Small intestine (tissue), 7 donors: ENCODE data around the gene ADORA2A. TPM values are rescaled to one million over a fixed set of nuclear protein-coding genes. Genes with fewer than 3 reads are reported as not detected.
A peak's percentile ranks its signal among the peaks of the same experiment; 100 is the strongest.

ENCODE experiments used
- DNase-seq, 2 donors: peaks; one replicate each; pipeline versions ENCODE4 v3.0.0 to v3.0.0-alpha.2; 2013
- FAIRE-seq: peaks from 2 replicates; lab custom pipeline; 2012; peaks lifted over from hg19 to GRCh38; lab: Jason Lieb, UNC
- H3K27ac ChIP-seq, 3 donors: one replicate each; pipeline ENCODE4 v1.5.1; 2013; ENCODE audit warnings: low read length in 2 of 3, mild to moderate bottlenecking in 2 of 3, control low read depth in 1 of 3, inconsistent platforms in 1 of 3, low read depth in 1 of 3, moderate library complexity in 1 of 3
- H3K27me3 ChIP-seq, 3 donors: one replicate each; pipeline ENCODE4 v1.6.1; 2013; ENCODE audit warnings: low read length in 3 of 3, inconsistent platforms in 1 of 3; ENCODE audit not compliant: control insufficient read depth in 3 of 3, insufficient read depth in 3 of 3
- H3K36me3 ChIP-seq, 3 donors: one replicate each; pipeline ENCODE4 v1.6.1; 2013; ENCODE audit warnings: low read length in 3 of 3, inconsistent platforms in 1 of 3, low read depth in 1 of 3, mild to moderate bottlenecking in 1 of 3, moderate library complexity in 1 of 3; ENCODE audit not compliant: control insufficient read depth in 3 of 3, insufficient read depth in 2 of 3
- H3K4me1 ChIP-seq, 3 donors: one replicate each; pipeline ENCODE4 v1.6.1; 2013; ENCODE audit warnings: low read length in 2 of 3, inconsistent platforms in 1 of 3, low read depth in 1 of 3, mild to moderate bottlenecking in 1 of 3, moderate library complexity in 1 of 3; ENCODE audit not compliant: control insufficient read depth in 3 of 3, insufficient read depth in 2 of 3
- H3K4me3 ChIP-seq, 3 donors: one replicate each; pipeline ENCODE4 v1.5.1; 2013; ENCODE audit warnings: low read length in 3 of 3, control low read depth in 1 of 3, inconsistent platforms in 1 of 3, low read depth in 1 of 3, mild to moderate bottlenecking in 1 of 3, moderate library complexity in 1 of 3
- H3K9me3 ChIP-seq, 2 donors: one replicate each; pipeline ENCODE4 v1.6.1; 2013; ENCODE audit warnings: low read depth in 1 of 2, low read length in 1 of 2; ENCODE audit not compliant: control insufficient read depth in 2 of 2, insufficient read depth in 1 of 2
- WGBS, 3 donors: extraction: QIAGEN DNeasy Blood & Tissue Kit; methylation state at CpG; one replicate each; pipeline ENCODE4 v1.1.7; 2013; 5-methylcytosine and 5-hydroxymethylcytosine counted together
- polyA plus RNA-seq, 4 donors: library from polyadenylated mRNA; stranded (reverse) in 3 of 4; unstranded in 1 of 4; fragments of 200-250 nt in 3 of 4; fragments of 120-200 nt in 1 of 4; gene quantifications; one replicate each; pipeline versions ENCODE4 v1.2.1 to v1.2.3, GENCODE V29; 2013
- donor health status: healthy with polysubstance abuse.
- donor health status: control.
- donor health status: control.
- donor health status: Bipolar disorder and iron deficiency.
- donor health status: healthy.

ADORA2A gene
- polyA plus RNA-seq, 4 donors = 0.67 to 9.0 (median 2.5) TPM

- no peak for FAIRE-seq
- DNase-seq = no peak
- H3K4me1 ChIP-seq = peaks cover 0 to 7% (median 0%) of the 10 kb centered on the region in 3 donors
- H3K9me3 ChIP-seq = no peaks in the 10 kb centered on the region
- H3K4me3 ChIP-seq = no peak overlapping the region
- H3K27ac ChIP-seq = no peak overlapping the region
- peaks cover 4 to 56% (median 7%) of the 10 kb centered on the region in 3 donors for H3K36me3 ChIP-seq
- 88 to 90% (median 89%) methylated on average over 13 to 16 of the region's 16 CpGs for whole genome bisulfite sequencing, 3 donors
- H3K27me3 ChIP-seq = peaks cover 0 to 4% (median 0%) of the 10 kb centered on the region in 3 donors
Observed at GRCh38 chr22:24417901-24418641, 9.3 kb upstream of the ADORA2A start.

DNA sequence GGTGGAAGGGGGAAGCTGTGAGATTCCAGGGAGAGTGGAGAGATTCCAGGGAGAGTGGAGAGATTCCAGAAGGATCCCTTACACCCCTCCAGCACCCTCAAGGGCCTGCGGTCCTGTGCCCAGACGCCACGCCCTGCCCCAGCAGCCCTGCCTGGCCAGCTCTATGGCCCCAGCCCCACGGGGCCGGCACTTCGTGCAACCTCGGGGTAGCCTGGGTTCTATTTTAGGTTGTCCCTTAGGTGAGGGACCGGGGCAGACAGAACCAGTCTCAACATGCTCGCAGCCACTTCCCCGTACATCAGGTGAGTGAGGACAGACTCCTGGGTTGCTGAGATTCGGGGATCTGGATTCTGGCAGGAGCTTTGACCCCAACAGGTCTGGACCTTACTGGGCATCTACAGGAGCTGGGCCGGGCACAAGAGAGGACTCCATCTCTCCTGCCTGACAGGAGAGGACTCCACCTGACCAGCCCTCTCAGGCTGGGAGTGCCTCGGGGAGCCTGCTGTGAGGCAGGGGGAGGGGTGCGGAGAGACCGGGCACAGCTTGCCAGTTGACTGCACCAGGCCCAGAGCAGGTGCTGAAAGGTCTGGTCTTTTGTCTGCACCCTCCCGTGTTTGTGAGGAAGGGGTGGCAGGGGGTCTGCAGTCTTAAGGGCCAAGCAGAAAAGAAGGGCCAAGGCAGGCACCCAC lies 8.5 kb upstream of the ADORA2A start:
- 61 to 77% (median 70%) methylated on average over 16 of the region's 16 CpGs for WGBS, 3 donors
- Histone ChIP-seq H3K27me3 (peaks cover 0 to 4% (median 0%) of the 10 kb centered on the region in 3 donors), H3K4me3 (no peak overlapping the region), H3K36me3 (peaks cover 4 to 48% (median 7%) of the 10 kb centered on the region in 3 donors), H3K9me3 (no peaks in the 10 kb centered on the region), H3K4me1 (peaks cover 0 to 7% (median 3%) of the 10 kb centered on the region in 3 donors), H3K27ac (no peak overlapping the region)
- DNase-seq = no peak
- FAIRE-seq = no peak

DNA sequence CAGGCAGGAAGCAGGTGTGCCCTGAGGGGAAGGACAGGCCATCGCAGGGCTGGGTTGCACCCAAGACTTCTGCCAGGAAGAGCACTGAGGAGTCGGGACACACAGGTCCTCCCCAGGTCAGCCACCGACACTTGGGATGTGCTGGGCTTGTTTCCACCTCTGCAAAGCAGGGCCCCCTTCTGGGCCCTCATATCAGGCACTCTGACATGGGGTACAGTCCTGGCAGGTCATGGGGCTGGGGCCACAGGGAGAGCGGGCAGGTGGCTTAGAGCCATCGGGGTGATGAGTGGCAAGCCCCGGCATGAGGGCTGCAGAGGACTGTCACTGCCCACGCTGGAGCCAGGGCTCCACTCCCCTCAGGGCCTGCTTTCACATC lies 7.9 kb upstream of the ADORA2A start:
- DNase-seq = no peak

GRCh38 chr22:24420072-24420976 lies 7.1 kb upstream of the ADORA2A start:
- Histone ChIP-seq H3K4me3 (no peak overlapping the region), H3K36me3 (peaks cover 0 to 35% (median 0%) of the 10 kb centered on the region in 3 donors), H3K4me1 (peaks cover 2 to 14% (median 5%) of the 10 kb centered on the region in 3 donors), H3K9me3 (no peaks in the 10 kb centered on the region), H3K27me3 (peaks cover 0 to 10% (median 4%) of the 10 kb centered on the region in 3 donors), H3K27ac (no peak overlapping the region)
- DNase-seq (no peak), FAIRE-seq (no peak)
- WGBS, 3 donors = 28 to 53% (median 41%) methylated on average over 15 to 18 of the region's 18 CpGs

More for the DNA sequence above, 7.9 kb upstream of the ADORA2A start:
- no peak overlapping the region for H3K27ac ChIP-seq
- peaks cover 4 to 43% (median 4%) of the 10 kb centered on the region in 3 donors for H3K36me3 ChIP-seq
- no peak for FAIRE-seq
- peaks cover 0 to 4% (median 2%) of the 10 kb centered on the region in 3 donors for H3K27me3 ChIP-seq
- H3K9me3 ChIP-seq = no peaks in the 10 kb centered on the region
- no peak overlapping the region for H3K4me3 ChIP-seq
- peaks cover 2 to 9% (median 4%) of the 10 kb centered on the region in 3 donors for H3K4me1 ChIP-seq
- WGBS, 3 donors = 36 to 68% (median 46%) methylated on average over 7 of the region's 7 CpGs

GRCh38 chr22:24420977-24421343 lies 6.4 kb upstream of the ADORA2A start:
- Histone ChIP-seq H3K4me1 (peaks cover 2 to 14% (median 5%) of the 10 kb centered on the region in 3 donors), H3K4me3 (no peak overlapping the region), H3K27me3 (peaks cover 0 to 16% (median 4%) of the 10 kb centered on the region in 3 donors), H3K27ac (no peak overlapping the region), H3K36me3 (peaks cover 0 to 29% (median 0%) of the 10 kb centered on the region in 3 donors), H3K9me3 (no peaks in the 10 kb centered on the region)
- DNase-seq (no peak), FAIRE-seq (no peak)
- WGBS, 3 donors = 60 to 67% (median 62%) methylated on average over 11 of the region's 11 CpGs

- H3K27me3 ChIP-seq = peaks cover 0 to 21% (median 4%) of the 10 kb centered on the region in 3 donors
- WGBS, 3 donors = 18 to 39% (median 38%) methylated on average over 9 of the region's 9 CpGs
- FAIRE-seq (no peak), DNase-seq (peak; percentile 44 to 52)
- H3K27ac ChIP-seq = no peak overlapping the region
- no peak overlapping the region for H3K4me3 ChIP-seq
- peaks cover 0 to 27% (median 0%) of the 10 kb centered on the region in 3 donors for H3K36me3 ChIP-seq
- H3K4me1 ChIP-seq = peaks cover 2 to 14% (median 5%) of the 10 kb centered on the region in 3 donors
- no peaks in the 10 kb centered on the region for H3K9me3 ChIP-seq
Observed at GRCh38 chr22:24421428-24421931, 5.9 kb upstream of the ADORA2A start.

GRCh38 chr22:24422102-24422665 lies 5.2 kb upstream of the ADORA2A start:
- 59 to 73% (median 64%) methylated on average over 5 of the region's 5 CpGs for WGBS, 3 donors
- no peak for DNase-seq

More at GRCh38 chr22:24422102-24422665, 5.2 kb upstream of the ADORA2A start:
- no peak for FAIRE-seq
- Histone ChIP-seq H3K4me1 (peaks cover 2 to 14% (median 5%) of the 10 kb centered on the region in 3 donors), H3K36me3 (peaks cover 0 to 20% (median 0%) of the 10 kb centered on the region in 3 donors), H3K27me3 (peaks cover 0 to 24% (median 4%) of the 10 kb centered on the region in 3 donors), H3K27ac (no peak overlapping the region), H3K4me3 (no peak overlapping the region), H3K9me3 (no peaks in the 10 kb centered on the region)
